MM.1S (cell line): ENCODE measurements around the gene IFI35.

ENCODE experiments used
- DNase-seq: peaks from one replicate; pipeline ENCODE4 v3.0.0-alpha.2; 2015
- H2AFZ ChIP-seq: fragments of 300-600 bp; sonication (generic); 2 replicates; pipeline ENCODE4 v1.6.0; 2016; ENCODE audit warnings: antibody characterized with exemption, low read length
- H3F3A ChIP-seq: fragments of 300-600 bp; sonication (generic); 2 replicates; pipeline ENCODE4 v1.6.1; 2016; ENCODE audit warnings: mild to moderate bottlenecking, antibody characterized with exemption, low read length, moderate library complexity, mixed read lengths; ENCODE audit not compliant: insufficient read depth
- H3K27ac ChIP-seq: fragments of 300-600 bp; sonication (generic); 2 replicates; pipeline ENCODE4 v1.5.1; 2016; ENCODE audit warnings: mild to moderate bottlenecking, low read length
- H3K27me3 ChIP-seq: fragments of 300-600 bp; sonication (generic); replicated peaks from 2 replicates; pipeline ENCODE4 v1.6.0; 2016; ENCODE audit warnings: low read length; ENCODE audit not compliant: insufficient read depth
- H3K36me3 ChIP-seq: fragments of 300-600 bp; sonication (generic); replicated peaks from 2 replicates; pipeline ENCODE4 v1.6.1; 2016; ENCODE audit warnings: mild to moderate bottlenecking, low read length, mixed read lengths; ENCODE audit not compliant: insufficient read depth
- H3K4me1 ChIP-seq: fragments of 300-600 bp; sonication (generic); 2 replicates; pipeline ENCODE4 v1.6.1; 2016; ENCODE audit warnings: low read length, mixed read lengths
- H3K4me2 ChIP-seq: fragments of 300-600 bp; sonication (generic); 2 replicates; pipeline ENCODE4 v1.6.0; 2016; ENCODE audit warnings: low read depth, low read length
- H3K4me3 ChIP-seq: fragments of 300-600 bp; sonication (generic); 2 replicates; pipeline ENCODE4 v1.5.1; 2016; ENCODE audit warnings: low read length, mixed read lengths
- H3K79me2 ChIP-seq: fragments of 300-600 bp; sonication (generic); 2 replicates; pipeline ENCODE4 v1.6.1; 2016; ENCODE audit warnings: mixed run types, low read length, mixed read lengths
- H3K9ac ChIP-seq: fragments of 300-600 bp; sonication (generic); 2 replicates; pipeline ENCODE4 v1.6.1; 2016; ENCODE audit warnings: low read length, mixed read lengths
- H3K9me2 ChIP-seq: fragments of 300-600 bp; sonication (generic); replicated peaks from 2 replicates; pipeline ENCODE4 v1.6.1; 2016; ENCODE audit warnings: mild to moderate bottlenecking, low read length, mixed read lengths; ENCODE audit not compliant: insufficient read depth
- H3K9me3 ChIP-seq: fragments of 300-600 bp; sonication (generic); replicated peaks from 2 replicates; pipeline ENCODE4 v1.6.1; 2016; ENCODE audit warnings: mild to moderate bottlenecking, low read length, mixed read lengths; ENCODE audit not compliant: insufficient read depth
- H4K20me1 ChIP-seq: fragments of 300-600 bp; sonication (generic); 2 replicates; pipeline ENCODE4 v1.6.1; 2016; ENCODE audit warnings: mild to moderate bottlenecking, low read length, moderate library complexity, mixed read lengths; ENCODE audit not compliant: insufficient read depth
- EZH2 ChIP-seq: fragments of 300-600 bp; sonication (generic); optimal IDR thresholded peaks from 2 replicates; pipeline ENCODE3; 2017; ENCODE audit warnings: low read depth, mild to moderate bottlenecking, antibody characterized with exemption, low read length, mixed read lengths
- EZH2phosphoT487 ChIP-seq: fragments of 300-600 bp; sonication (generic); IDR thresholded peaks from 2 replicates; pipeline ENCODE4 v1.6.1; 2018; ENCODE audit warnings: antibody characterized with exemption, low read length
- TF ChIP-seq, protein P1 (sequence below): fragments of 300-600 bp; sonication (generic); IDR thresholded peaks from 2 replicates; pipeline ENCODE4 v1.5.1; 2016; ENCODE audit warnings: antibody characterized with exemption, low read length, mixed read lengths

The IFI35 gene

DNA sequence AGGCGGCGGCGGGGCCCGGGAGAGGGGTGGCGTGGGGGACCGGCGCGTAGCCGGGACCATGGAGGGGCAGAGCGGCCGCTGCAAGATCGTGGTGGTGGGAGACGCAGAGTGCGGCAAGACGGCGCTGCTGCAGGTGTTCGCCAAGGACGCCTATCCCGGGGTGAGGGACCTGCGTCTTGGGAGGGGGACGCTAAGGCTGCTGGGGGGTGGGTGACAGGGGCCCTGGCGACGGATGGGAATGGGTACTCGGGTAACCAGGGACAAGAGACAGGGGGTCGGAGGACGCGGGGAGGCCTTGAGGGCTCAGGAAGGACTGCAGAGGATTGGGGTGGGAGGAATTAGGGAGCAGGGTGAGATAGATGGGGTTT, 18.7 kb downstream of the IFI35 start:
- Histone ChIP-seq H3K36me3 (no peaks in the 10 kb centered on the region), H2AFZ (no peak overlapping the region), H3K9ac (no peak overlapping the region), H3K4me3 (no peak overlapping the region), H3K4me2 (no peak overlapping the region), H4K20me1 (no peaks in the 10 kb centered on the region), H3K4me1 (no peaks in the 10 kb centered on the region), H3K9me2 (no peaks in the 10 kb centered on the region), H3F3A (peaks cover 5% of the 10 kb centered on the region; the same call in 1 of the 2 replicates), H3K9me3 (no peaks in the 10 kb centered on the region), H3K27me3 (no peaks in the 10 kb centered on the region), H3K27ac (no peak overlapping the region), H3K79me2 (no peaks in the 10 kb centered on the region)
- no peak for DNase-seq
- TF ChIP-seq EZH2phosphoT487 (no peak), EZH2 (no peak)
- TF ChIP-seq, protein P1, sequence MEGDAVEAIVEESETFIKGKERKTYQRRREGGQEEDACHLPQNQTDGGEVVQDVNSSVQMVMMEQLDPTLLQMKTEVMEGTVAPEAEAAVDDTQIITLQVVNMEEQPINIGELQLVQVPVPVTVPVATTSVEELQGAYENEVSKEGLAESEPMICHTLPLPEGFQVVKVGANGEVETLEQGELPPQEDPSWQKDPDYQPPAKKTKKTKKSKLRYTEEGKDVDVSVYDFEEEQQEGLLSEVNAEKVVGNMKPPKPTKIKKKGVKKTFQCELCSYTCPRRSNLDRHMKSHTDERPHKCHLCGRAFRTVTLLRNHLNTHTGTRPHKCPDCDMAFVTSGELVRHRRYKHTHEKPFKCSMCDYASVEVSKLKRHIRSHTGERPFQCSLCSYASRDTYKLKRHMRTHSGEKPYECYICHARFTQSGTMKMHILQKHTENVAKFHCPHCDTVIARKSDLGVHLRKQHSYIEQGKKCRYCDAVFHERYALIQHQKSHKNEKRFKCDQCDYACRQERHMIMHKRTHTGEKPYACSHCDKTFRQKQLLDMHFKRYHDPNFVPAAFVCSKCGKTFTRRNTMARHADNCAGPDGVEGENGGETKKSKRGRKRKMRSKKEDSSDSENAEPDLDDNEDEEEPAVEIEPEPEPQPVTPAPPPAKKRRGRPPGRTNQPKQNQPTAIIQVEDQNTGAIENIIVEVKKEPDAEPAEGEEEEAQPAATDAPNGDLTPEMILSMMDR, result no peak

DNA sequence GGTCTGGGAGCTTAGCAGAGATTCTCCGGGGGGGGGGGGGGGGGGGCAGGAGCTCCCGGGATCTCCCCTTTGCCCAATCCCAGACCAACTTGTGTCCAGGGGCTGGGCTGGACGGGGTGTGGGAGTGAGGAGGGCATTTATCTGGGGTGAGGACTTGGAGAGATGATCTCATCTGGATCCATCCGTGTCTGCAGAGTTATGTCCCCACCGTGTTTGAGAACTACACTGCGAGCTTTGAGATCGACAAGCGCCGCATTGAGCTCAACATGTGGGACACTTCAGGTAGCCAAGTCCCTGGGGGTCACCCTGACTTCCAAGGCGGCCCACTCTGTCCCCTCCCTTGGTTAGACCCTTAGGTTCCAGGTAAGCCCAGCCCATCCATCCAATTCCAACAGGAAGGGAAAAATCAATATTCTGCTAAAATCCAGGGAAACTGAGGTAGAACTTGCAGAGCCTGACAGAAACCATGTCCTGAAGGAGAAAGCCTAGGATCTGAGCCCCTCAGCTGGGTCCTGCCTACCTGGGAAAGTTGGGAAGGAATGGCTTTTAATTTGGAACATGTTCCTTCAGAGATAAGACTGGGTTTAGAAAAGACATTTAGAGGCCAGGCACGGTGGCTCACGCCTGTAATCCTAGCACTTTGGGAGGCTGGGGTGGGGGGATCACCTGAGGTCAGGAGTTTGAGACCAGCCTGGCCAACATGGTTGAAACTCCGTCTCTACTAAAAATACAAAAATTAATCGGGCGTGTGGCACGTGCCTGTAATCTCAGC, 19.4 kb downstream of the IFI35 start:
- DNase-seq, result no peak
- no peaks in the 10 kb centered on the region for H3K4me1 ChIP-seq
- no peak overlapping the region for H3K4me2 ChIP-seq
- TF ChIP-seq EZH2phosphoT487, result no peak
- TF ChIP-seq, protein P1, result no peak
- TF ChIP-seq EZH2, result no peak
- H3K9me3 ChIP-seq, result no peaks in the 10 kb centered on the region
- H3K36me3 ChIP-seq, result no peaks in the 10 kb centered on the region
- H3K4me3 ChIP-seq, result no peak overlapping the region
- H4K20me1 ChIP-seq, result no peaks in the 10 kb centered on the region
- no peak overlapping the region for H3K9ac ChIP-seq
- H3F3A ChIP-seq, result peaks cover 5% of the 10 kb centered on the region; the same call in 1 of the 2 replicates
- no peak overlapping the region for H3K27ac ChIP-seq
- no peaks in the 10 kb centered on the region for H3K79me2 ChIP-seq
- H2AFZ ChIP-seq, result no peak overlapping the region
- H3K9me2 ChIP-seq, result no peaks in the 10 kb centered on the region
- H3K27me3 ChIP-seq, result no peaks in the 10 kb centered on the region

- no peak for DNase-seq
- Histone ChIP-seq H3K27me3 (no peaks in the 10 kb centered on the region), H2AFZ (no peak overlapping the region), H3K9me3 (no peaks in the 10 kb centered on the region), H3K9me2 (no peaks in the 10 kb centered on the region), H4K20me1 (no peaks in the 10 kb centered on the region), H3K27ac (no peak overlapping the region), H3K9ac (no peak overlapping the region), H3K4me2 (no peak overlapping the region), H3K4me1 (no peaks in the 10 kb centered on the region), H3K79me2 (no peaks in the 10 kb centered on the region), H3K4me3 (no peak overlapping the region), H3K36me3 (no peaks in the 10 kb centered on the region), H3F3A (peaks cover 5% of the 10 kb centered on the region; the same call in 1 of the 2 replicates)
- TF ChIP-seq EZH2phosphoT487 (no peak), EZH2 (no peak)
- TF ChIP-seq, protein P1, result no peak
Observed at GRCh38 chr17:43026595-43026994, 20.0 kb downstream of the IFI35 start.
